Measurements from ENCODE around the gene C14orf93. TPM values are rescaled to one million over a fixed set of nuclear protein-coding genes. Genes with fewer than 3 reads are reported as not detected.
A peak's percentile ranks its signal among the peaks of the same experiment; 100 is the strongest.

C14orf93 gene
- total and polyA plus RNA-seq, 9 of the 15 experiments (the other 6 are each of a cell fraction or from before 2014, with no cell fraction given) = 2.2 to 22.4 (median 16.1) TPM

GRCh38 chr14:23006544-23007419 is 3.2 kb downstream of the C14orf93 start (continued):
- TF ChIP-seq SETDB1 (IDR thresholded peaks at IDR 0.05; ENCODE audit: low read length) (no peak), GTF2A2 (tag; IDR thresholded peaks at IDR 0.05) (no peak), HDAC6 (IDR thresholded peaks at IDR 0.05; ENCODE audit: low read depth, low read length) (no peak), TAL1 (IDR thresholded peaks at IDR 0.05) (no peak), PRDM10 (IDR thresholded peaks at IDR 0.05; ENCODE audit: partially characterized antibody) (peak; percentile 74), RFX5 (IDR thresholded peaks at IDR 0.05; ENCODE audit: low read depth, low read length) (no peak), ZNF165 (CRISPR knock-in tag; IDR thresholded peaks at IDR 0.05; ENCODE audit: borderline replicate concordance) (no peak), TEAD1 (CRISPR knock-in tag; IDR thresholded peaks at IDR 0.05) (no peak; a peak in 1 of 4 replicates), ZNF318 (IDR thresholded peaks at IDR 0.05; ENCODE audit: borderline replicate concordance in 1 of 2, low read depth in 1 of 2) (no peak), ZNF766 (CRISPR knock-in tag; conservative IDR thresholded peaks at IDR 0.05) (0 out of 2 replicates have a peak, but pooled peaks have one; percentile 3), KLF1 (tag; IDR thresholded peaks at IDR 0.05) (no peak), CSDE1 (IDR thresholded peaks at IDR 0.05) (no peak), NR3C1 (CRISPR knock-in tag; IDR thresholded peaks at IDR 0.05) (no peak), ZNF655 (CRISPR knock-in tag; IDR thresholded peaks at IDR 0.05) (no peak)
